HPDE6-E6E7 (cell line): ENCODE data around the gene RXRA.

Experiments used
- DNase-seq: peaks from one replicate; pipeline ENCODE4 v3.0.0; 2011; ENCODE audit warnings: missing footprints; ENCODE audit errors: extremely low spot score

The RXRA gene

GRCh38 chr9:134381671-134382516 lies 55.6 kb downstream of the RXRA start:
- no peak for DNase-seq

- DNase-seq = no peak
These were observed 56.5 kb downstream of the RXRA start for GRCh38 chr9:134382733-134383132.

DNA sequence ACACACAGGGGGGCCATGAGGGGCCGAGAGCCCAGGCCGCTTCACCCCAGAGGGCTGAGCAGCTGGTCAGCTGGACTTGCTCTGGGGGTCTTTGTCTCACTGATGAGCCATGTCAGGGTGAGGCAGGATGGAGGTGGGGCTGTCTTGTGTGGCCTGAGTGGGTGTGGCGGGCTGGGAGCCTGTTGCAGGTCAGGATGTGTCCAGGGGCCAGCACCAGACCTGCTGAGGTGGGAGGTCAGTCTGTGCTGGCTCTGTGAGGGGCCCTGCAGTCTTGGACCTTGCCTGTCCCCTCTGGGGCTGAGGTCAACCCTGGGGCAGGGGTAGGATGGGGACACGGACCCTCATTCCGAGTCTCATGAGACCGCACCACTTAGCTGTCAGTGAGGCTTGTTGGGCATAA lies 56.9 kb downstream of the RXRA start:
- no peak for DNase-seq

DNA sequence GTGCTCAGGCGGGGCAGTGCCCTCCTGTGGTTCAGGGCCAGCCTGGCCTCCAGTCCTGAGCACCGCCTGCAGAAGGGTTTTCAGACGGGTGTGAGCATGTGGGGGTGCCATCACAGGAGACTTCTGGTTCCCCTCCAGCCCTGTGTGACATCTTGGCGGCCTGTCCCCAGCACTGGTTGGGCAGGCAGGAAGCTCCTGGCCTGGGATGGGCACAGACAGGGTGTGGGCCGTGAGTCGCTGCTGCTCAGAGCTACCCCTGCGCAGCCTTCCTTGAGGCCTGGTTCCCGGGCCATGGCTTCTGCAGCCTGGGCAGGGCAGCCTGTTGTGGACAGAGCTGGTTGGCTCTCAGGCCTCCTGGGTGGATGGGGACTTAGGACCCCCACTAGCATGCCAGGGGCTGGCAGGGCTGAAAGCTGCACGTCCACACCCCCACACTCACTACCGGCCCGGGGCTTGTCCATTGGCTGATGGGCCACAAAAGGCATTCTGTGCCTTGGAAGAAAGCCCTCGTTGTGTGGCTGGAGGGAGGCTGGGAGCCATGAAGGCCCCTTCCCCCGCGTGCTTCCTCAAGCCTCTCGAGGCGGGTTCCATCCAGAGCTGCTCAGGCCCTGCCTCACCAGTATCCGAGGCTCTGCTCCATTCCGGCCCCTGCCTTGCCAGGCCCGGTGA lies 58.7 kb downstream of the RXRA start:
- no peak for DNase-seq

GRCh38 chr9:134385915-134386314 lies 59.7 kb downstream of the RXRA start:
- no peak for DNase-seq

DNA sequence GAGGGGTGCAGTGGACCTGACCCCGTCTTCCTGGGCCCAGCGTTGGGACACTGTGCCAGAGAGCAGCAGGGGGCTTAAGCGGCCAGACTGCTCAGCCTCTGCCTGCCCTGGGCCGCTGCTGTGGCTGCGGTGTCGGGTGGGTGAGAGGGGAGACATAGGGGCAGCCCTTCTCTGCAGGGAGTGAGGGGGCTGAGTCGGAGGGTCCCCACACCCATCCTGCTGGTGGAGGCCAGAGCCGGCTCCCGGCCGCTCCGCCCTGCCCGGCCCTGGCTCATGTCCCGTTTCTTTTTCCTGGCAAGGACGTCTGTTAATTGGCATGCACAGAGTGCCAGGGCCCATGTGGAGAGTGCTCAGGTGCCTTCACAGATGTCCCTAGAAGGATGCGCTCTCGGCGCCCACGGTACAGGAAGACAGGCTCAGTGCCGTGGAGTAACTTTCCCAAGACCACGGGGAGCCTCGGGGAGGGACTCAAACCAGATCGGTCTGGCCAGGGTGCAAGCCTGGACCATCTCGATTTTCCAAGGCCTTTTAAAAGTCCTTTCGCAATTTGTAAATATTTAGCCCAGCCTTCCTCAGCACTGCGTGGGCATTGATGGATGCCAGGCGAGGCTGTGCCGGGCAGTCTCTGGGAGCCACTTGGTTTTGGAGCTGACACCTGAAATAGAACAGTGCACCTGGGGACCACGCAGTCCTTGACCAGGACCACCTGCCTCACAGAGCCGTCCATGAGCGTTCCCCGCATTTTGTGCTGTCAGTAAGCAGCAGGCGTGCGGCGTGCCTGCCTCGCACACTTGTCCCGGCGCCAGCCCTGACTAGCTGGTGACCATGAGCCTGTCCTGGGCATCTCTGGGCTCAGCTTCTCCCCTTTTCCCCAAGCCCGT lies 60.9 kb downstream of the RXRA start:
- no peak for DNase-seq

DNA sequence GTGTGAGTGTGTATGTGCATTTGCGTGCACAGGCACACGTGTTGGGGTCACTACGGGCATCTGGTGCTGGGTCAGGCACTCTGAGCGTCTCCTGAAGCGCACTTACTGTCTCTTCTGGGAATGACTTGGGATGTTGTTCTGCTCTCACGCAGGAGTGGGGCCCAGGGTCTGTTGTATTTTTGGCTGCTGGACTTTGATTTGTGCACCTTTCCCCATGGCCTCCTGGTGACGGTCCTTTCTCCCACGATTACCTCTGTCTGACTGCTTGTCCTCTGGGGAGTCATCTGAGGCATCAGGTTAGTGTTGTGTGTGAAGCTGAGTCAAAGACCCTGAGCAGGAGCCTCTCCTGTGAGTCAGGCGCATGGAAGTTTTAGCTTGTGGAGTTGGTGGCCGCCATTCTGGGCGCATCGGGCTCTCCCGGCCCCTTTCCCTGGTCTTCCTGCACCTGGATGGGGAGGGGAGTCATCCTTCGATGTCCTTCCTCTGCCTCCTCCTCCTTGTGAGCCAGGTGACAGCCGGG lies 62.1 kb downstream of the RXRA start:
- no peak for DNase-seq

GRCh38 chr9:134388976-134389375 lies 62.7 kb downstream of the RXRA start:
- DNase-seq = no peak

DNA sequence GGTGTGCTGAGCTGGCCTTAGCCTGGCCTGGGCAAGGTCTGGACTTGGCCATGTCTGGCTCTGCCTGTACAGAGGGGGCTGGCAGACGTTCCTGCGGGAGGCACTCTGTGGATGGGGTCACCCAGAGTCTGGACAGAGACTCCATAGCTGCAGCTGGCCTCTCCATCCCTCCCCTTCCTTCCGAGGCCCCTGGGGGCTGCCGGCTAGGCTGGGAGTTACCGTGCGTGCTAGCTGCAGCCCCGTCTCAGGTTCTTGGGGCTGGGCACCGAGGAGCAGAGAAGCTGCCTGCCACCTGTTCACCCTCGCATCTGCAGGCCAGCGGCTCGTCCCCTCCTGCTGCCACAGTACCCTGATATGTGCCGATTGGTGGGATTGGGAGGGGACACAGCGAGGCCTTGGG lies 63.4 kb downstream of the RXRA start:
- no peak for DNase-seq

DNA sequence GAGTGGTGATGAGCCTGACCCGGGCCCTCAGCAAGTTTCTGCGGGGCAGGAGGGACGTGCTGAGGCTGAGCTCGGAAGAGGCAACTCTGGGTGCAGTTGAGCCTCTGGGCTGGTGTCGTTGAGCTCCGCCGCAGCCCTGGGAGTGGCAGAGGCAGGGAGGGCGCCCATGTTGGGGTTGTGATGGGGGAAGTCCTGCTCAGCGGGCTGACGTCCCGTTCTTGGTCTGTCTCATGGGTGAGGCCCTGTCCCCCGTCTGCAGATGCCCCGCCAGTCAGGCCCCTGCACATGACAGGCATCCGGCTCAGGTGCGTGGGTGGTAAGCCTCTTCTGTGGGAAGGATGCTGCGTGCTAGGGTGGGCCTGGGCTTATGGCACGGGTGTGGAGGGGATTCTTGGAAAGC lies 64.3 kb downstream of the RXRA start:
- no peak for DNase-seq

GRCh38 chr9:134390947-134391318 lies 64.7 kb downstream of the RXRA start:
- no peak for DNase-seq

- DNase-seq = no peak
These were observed 65.3 kb downstream of the RXRA start for GRCh38 chr9:134391319-134392231.

GRCh38 chr9:134392900-134393299 lies 66.6 kb downstream of the RXRA start:
- no peak for DNase-seq

DNA sequence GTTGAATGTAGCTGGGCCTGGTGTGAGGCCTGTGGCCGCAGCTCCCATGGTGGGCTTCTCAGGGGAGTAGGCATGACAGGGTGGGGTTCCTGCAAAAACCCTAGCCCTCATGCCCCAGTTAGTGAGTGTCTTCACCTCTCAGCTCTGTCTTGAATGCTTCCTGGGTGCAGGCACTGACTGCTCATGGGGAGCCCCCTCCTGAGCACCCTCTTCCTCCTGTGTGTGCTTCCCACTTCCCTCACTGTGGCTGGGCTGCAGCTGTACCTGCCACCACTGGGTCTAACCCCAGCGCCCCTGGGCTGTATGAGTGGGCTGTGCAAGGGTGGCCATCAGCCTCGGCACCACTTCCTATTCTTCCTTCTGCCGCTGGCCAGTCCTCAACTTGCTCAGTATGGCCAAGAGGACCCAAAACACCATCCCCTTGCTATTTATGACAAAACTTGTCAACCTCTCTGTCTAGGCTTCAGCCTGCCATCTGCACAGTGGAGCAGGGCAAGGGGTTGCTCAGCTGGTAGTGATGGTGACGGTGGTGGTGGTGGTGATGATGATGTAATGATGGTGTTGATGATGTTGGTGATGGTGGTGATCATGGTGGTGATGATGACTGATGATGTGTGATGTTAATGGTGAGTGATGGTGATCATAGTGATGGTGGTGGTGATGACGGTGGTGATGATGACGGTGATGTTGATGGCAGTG lies 67.5 kb downstream of the RXRA start:
- DNase-seq = no peak

DNA sequence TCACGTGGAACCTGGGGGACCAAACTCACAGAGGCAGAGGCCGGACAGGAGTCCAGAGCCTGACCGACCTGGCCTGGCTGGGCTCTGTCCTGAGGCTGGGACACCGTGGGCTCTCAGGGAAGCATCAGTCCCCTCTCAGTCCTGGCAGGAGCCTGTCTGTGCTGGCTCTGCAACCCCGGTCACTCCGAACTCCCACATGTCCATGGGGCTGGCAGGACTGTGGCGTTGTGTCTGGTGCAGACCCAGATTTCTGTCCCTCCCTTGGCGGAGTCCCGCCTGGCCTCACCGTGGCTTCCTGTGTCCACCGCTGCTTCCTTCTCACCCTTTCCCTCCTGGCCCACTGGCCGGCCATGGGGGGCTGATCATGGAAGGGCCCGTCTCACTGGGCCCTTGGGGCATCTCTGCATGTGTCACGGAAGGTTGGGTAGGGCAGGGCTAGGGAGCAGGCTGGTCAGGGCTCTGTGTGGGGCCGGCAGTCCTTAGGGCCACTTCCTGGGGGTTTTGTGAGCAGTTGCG lies 68.8 kb downstream of the RXRA start:
- DNase-seq = no peak

- no peak for DNase-seq
These were observed 69.5 kb downstream of the RXRA start for GRCh38 chr9:134395737-134396257.

DNA sequence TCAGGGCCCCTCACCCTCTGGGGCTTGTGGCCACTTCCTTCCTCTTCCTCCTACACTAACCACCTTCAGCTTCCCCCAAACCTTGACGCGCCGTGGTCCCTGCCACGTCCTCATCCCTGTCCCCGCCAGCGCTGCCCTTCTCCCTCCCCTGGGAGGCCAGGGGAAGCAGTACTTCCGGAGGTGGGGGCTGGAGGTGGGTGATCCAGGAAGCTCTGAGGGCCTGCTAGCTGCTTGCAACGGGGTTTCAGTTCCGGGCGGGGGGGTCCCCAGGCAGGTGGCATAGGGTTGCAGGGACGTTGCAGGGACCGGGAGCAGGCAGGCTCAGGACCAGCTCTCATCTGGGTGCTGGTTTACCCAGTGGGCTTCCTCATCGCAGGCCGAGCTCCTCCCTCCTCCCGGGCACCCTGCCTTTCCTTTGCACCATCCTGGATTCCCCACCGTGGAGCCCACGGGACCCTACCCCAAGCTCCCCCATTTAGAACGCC lies 70.0 kb downstream of the RXRA start:
- no peak for DNase-seq

DNA sequence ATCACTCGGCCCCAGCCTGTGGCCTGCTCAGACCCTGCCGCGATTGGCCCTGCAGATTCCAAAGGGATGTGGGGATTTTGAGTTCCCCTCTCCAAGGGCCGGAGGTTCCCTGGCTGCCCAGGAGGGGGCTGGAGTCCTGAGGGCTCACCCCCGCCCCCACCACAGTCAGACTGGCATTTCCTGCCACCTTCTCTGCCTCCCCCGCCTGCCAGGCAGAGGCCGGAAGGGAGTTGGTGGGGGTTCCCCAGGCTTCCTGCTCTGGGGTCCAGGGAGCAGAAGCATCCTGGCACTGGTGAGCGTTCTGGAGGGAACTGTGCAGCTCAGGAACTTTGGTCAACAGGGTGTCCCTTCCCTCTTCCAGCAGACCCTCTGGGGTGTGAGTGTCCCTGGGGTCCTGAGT lies 70.6 kb downstream of the RXRA start:
- no peak for DNase-seq

DNA sequence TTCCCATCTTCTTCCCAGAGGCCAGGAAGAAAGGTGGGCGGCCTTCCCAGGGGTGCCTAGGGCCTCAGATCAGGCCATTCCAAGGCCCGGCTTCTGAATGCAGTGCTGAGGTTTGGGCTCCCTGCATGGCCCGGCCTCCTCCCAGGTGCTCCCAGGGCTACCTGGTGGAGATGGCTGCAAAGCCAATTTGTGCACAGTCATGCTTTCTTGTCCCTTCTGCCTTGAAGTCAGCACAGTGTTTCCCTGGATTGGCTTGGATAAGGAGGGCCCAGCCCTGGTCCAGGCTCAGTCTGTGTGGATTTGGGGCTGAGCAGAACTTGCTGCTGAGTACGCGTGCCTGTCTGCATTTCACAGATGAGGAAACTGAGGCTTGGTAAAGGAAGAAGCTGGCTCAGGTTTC lies 72.5 kb downstream of the RXRA start:
- DNase-seq = no peak
